HepG2 (cell line): ENCODE results near the gene CD4. TPM values are rescaled to one million over a fixed set of nuclear protein-coding genes. Genes with fewer than 3 reads are reported as not detected.
A peak's percentile ranks its signal among the peaks of the same experiment; 100 is the strongest.

Experiments used
- AKAP8 ChIP-seq: sonication (generic); formaldehyde crosslinking; IDR thresholded peaks from 2 replicates; pipeline ENCODE4 v1.5.1; 2020; ENCODE audit warnings: mild to moderate bottlenecking, missing genetic modification reagents
- HNRNPUL1 ChIP-seq: fragments of 200-400 bp; formaldehyde crosslinking; IDR thresholded peaks from 2 replicates; pipeline ENCODE4 v1.6.1; 2017; ENCODE audit warnings: low read depth, mild to moderate bottlenecking, low read length, moderate library complexity
- IRX3 ChIP-seq: sonication (generic); formaldehyde crosslinking; IDR thresholded peaks from 2 replicates; pipeline ENCODE4 v1.8.1; 2023; ENCODE audit warnings: mild to moderate bottlenecking, low read depth, missing genetic modification reagents, borderline replicate concordance
- MAZ ChIP-seq, 2 experiments: sonication (generic) in 1 of 2; formaldehyde crosslinking in 1 of 2; IDR thresholded peaks; 2 replicates each; pipeline versions ENCODE4 v1.5.0 to v1.6.1; 2012 to 2020; ENCODE audit warnings: low read depth in 2 of 2, mild to moderate bottlenecking in 2 of 2, borderline replicate concordance in 1 of 2, improper control_type of control experiment in 1 of 2, low read length in 1 of 2, missing genetic modification reagents in 1 of 2, moderate library complexity in 1 of 2
- NR2C2 ChIP-seq: sonication (generic); formaldehyde crosslinking; IDR thresholded peaks from 2 replicates; pipeline ENCODE4 v1.4.0; 2020; ENCODE audit warnings: missing genetic modification reagents, mild to moderate bottlenecking, moderate library complexity, borderline replicate concordance
- PAX8 ChIP-seq: sonication (generic); formaldehyde crosslinking; IDR thresholded peaks from 2 replicates; pipeline ENCODE4 v1.8.0; 2022; ENCODE audit warnings: mild to moderate bottlenecking, missing genetic modification reagents, borderline replicate concordance
- PTBP1 ChIP-seq: fragments of 200-400 bp; formaldehyde crosslinking; IDR thresholded peaks from 2 replicates; pipeline ENCODE4 v1.6.1; 2018; ENCODE audit warnings: low read length, low read depth; ENCODE audit not compliant: poor library complexity, severe bottlenecking
- RXRB ChIP-seq: IDR thresholded peaks from 2 replicates; pipeline ENCODE4 v1.6.1; 2016; ENCODE audit warnings: borderline replicate concordance, missing genetic modification reagents, missing compliant biosample characterization
- ZBTB34 ChIP-seq: sonication (generic); formaldehyde crosslinking; IDR thresholded peaks from 2 replicates; pipeline ENCODE4 v1.8.0; 2022; ENCODE audit warnings: mild to moderate bottlenecking, missing genetic modification reagents
- ZFP82 ChIP-seq: sonication (generic); formaldehyde crosslinking; IDR thresholded peaks from 2 replicates; pipeline ENCODE4 v1.5.1; 2020; ENCODE audit warnings: mild to moderate bottlenecking, missing genetic modification reagents, borderline replicate concordance
- ZFX ChIP-seq: sonication (generic); formaldehyde crosslinking; IDR thresholded peaks from 2 replicates; pipeline ENCODE4 v1.4.0; 2020; ENCODE audit warnings: mild to moderate bottlenecking, low read depth, missing genetic modification reagents, moderate library complexity
- ZNF138 ChIP-seq: sonication (generic); formaldehyde crosslinking; IDR thresholded peaks from 2 replicates; pipeline ENCODE4 v1.5.0; 2020; ENCODE audit warnings: mild to moderate bottlenecking, low read depth, missing genetic modification reagents
- ZNF484 ChIP-seq: sonication (generic); formaldehyde crosslinking; IDR thresholded peaks from 2 replicates; pipeline ENCODE4 v1.5.1; 2020; ENCODE audit warnings: mild to moderate bottlenecking, low read depth, missing genetic modification reagents, borderline replicate concordance
- ZNF598 ChIP-seq: sonication (generic); formaldehyde crosslinking; IDR thresholded peaks from 2 replicates; pipeline ENCODE4 v1.5.1; 2020; ENCODE audit warnings: mild to moderate bottlenecking, missing genetic modification reagents, borderline replicate concordance
- ZNF773 ChIP-seq: sonication (generic); formaldehyde crosslinking; IDR thresholded peaks from 2 replicates; pipeline ENCODE4 v1.4.0; 2020; ENCODE audit warnings: missing genetic modification reagents, borderline replicate concordance
- polyA plus RNA-seq, 8 experiments: library from polyadenylated mRNA; depleted of rRNA in 3 of 8; stranded (reverse) in 7 of 8; unstranded in 1 of 8; fragments of >200 nt; fragmentation: Illumina TruSeq in 4 of 8; extraction: Trizol in 4 of 8; gene quantifications; 2 replicates each; pipeline versions ENCODE4 v1.2.1 to v1.2.3, GENCODE V29; 2011 to 2016; ENCODE audit warnings: low read depth in 4 of 8, missing spikeins in 1 of 8, mixed read lengths in 1 of 8; ENCODE audit not compliant: insufficient read depth in 1 of 8
- total RNA-seq, 5 experiments: library from RNA; depleted of rRNA; stranded (reverse); fragments of >200 nt; fragmentation: Illumina TruSeq; extraction: Trizol; gene quantifications; 2 replicates each; pipeline ENCODE4 v1.2.3, GENCODE V29; 2016; ENCODE audit warnings: low read depth in 1 of 5
- TF ChIP-seq, protein P1 (sequence below): IDR thresholded peaks from 2 replicates; pipeline ENCODE4 v1.6.1; 2016; ENCODE audit warnings: low read depth, borderline replicate concordance
- TF ChIP-seq, protein P2 (sequence below): sonication (generic); formaldehyde crosslinking; IDR thresholded peaks from 2 replicates; pipeline ENCODE4 v1.5.1; 2020; ENCODE audit warnings: mild to moderate bottlenecking, missing genetic modification reagents, borderline replicate concordance
- TF ChIP-seq, protein P3 (sequence below): sonication (generic); formaldehyde crosslinking; IDR thresholded peaks from 2 replicates; pipeline ENCODE4 v1.4.0; 2020; ENCODE audit warnings: missing genetic modification reagents

CD4 gene
- total and polyA plus RNA-seq, 2 of the 13 experiments (the other 11 are each of a cell fraction or from before 2014, with no cell fraction given) = 0.07 to 0.95 TPM

DNA sequence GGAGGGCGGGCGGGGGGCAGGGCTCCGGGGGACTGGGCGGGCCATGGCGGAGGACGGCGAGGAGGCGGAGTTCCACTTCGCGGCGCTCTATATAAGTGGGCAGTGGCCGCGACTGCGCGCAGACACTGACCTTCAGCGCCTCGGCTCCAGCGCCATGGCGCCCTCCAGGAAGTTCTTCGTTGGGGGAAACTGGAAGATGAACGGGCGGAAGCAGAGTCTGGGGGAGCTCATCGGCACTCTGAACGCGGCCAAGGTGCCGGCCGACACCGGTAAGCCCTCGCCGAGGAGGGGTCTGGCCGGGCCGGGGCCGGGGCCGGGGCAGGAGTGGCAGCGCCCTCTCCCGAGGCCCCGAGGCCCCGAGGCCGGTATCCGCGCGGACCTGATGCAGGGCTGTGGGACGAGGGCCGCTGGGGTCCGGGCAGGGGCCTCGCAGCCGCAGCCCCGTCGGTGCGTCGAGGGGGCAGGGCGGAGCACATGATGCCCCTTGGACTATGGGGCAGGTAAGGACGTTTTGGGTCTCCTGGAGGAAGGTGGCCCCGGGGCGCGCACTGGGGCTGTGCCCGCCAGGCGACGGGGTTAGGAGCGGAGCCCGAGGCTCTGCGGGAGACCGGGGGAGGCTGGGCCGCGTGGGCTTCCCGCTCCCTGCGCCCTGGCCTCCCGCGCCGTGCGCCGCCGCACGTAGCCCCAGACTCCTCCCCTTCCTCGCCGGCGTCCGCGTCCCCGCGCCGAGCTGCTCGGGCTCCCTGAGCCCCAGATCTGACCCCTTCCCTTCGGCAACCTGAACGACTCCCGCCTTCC, 78.3 kb downstream of the CD4 start, which contains the start of gene TPI1 (continued):
- TF ChIP-seq ZNF138 (peak; percentile 83; the same call in 1 of the 2 replicates), IRX3 (CRISPR knock-in tag) (peak; percentile 85), ZNF484 (CRISPR knock-in tag) (peak; percentile 55; the same call in 1 of the 2 replicates), ZNF598 (CRISPR knock-in tag) (no peak), MAZ (IDR thresholded peaks at IDR 0.05; ENCODE audit: borderline replicate concordance, low read depth, low read length) (peak; percentile 34; the same call in 1 of the 2 replicates), MAZ (CRISPR knock-in tag; IDR thresholded peaks at IDR 0.05; ENCODE audit: low read depth) (no peak; the same call in 1 of the 2 replicates), RXRB (CRISPR knock-in tag) (peak; percentile 33; the same call in 1 of the 2 replicates), ZFP82 (peak; percentile 82; the same call in 1 of the 2 replicates), HNRNPUL1 (no peak), PAX8 (CRISPR knock-in tag) (no peak), PTBP1 (no peak), ZFX (CRISPR knock-in tag) (peak; percentile 59), AKAP8 (peak; percentile 94; the same call in 1 of the 2 replicates), ZBTB34 (CRISPR knock-in tag) (no peak), NR2C2 (0 out of 2 replicates have a peak, but pooled peaks have one; percentile 19), ZNF773 (CRISPR knock-in tag) (0 out of 2 replicates have a peak, but pooled peaks have one; percentile 21)
- TF ChIP-seq, protein P1, sequence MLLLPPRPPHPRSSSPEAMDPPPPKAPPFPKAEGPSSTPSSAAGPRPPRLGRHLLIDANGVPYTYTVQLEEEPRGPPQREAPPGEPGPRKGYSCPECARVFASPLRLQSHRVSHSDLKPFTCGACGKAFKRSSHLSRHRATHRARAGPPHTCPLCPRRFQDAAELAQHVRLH (CRISPR knock-in tag) = peak; percentile 85; the same call in 1 of the 2 replicates
- TF ChIP-seq, protein P2, sequence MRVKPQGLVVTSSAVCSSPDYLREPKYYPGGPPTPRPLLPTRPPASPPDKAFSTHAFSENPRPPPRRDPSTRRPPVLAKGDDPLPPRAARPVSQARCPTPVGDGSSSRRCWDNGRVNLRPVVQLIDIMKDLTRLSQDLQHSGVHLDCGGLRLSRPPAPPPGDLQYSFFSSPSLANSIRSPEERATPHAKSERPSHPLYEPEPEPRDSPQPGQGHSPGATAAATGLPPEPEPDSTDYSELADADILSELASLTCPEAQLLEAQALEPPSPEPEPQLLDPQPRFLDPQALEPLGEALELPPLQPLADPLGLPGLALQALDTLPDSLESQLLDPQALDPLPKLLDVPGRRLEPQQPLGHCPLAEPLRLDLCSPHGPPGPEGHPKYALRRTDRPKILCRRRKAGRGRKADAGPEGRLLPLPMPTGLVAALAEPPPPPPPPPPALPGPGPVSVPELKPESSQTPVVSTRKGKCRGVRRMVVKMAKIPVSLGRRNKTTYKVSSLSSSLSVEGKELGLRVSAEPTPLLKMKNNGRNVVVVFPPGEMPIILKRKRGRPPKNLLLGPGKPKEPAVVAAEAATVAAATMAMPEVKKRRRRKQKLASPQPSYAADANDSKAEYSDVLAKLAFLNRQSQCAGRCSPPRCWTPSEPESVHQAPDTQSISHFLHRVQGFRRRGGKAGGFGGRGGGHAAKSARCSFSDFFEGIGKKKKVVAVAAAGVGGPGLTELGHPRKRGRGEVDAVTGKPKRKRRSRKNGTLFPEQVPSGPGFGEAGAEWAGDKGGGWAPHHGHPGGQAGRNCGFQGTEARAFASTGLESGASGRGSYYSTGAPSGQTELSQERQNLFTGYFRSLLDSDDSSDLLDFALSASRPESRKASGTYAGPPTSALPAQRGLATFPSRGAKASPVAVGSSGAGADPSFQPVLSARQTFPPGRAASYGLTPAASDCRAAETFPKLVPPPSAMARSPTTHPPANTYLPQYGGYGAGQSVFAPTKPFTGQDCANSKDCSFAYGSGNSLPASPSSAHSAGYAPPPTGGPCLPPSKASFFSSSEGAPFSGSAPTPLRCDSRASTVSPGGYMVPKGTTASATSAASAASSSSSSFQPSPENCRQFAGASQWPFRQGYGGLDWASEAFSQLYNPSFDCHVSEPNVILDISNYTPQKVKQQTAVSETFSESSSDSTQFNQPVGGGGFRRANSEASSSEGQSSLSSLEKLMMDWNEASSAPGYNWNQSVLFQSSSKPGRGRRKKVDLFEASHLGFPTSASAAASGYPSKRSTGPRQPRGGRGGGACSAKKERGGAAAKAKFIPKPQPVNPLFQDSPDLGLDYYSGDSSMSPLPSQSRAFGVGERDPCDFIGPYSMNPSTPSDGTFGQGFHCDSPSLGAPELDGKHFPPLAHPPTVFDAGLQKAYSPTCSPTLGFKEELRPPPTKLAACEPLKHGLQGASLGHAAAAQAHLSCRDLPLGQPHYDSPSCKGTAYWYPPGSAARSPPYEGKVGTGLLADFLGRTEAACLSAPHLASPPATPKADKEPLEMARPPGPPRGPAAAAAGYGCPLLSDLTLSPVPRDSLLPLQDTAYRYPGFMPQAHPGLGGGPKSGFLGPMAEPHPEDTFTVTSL = no peak
- TF ChIP-seq, protein P3, sequence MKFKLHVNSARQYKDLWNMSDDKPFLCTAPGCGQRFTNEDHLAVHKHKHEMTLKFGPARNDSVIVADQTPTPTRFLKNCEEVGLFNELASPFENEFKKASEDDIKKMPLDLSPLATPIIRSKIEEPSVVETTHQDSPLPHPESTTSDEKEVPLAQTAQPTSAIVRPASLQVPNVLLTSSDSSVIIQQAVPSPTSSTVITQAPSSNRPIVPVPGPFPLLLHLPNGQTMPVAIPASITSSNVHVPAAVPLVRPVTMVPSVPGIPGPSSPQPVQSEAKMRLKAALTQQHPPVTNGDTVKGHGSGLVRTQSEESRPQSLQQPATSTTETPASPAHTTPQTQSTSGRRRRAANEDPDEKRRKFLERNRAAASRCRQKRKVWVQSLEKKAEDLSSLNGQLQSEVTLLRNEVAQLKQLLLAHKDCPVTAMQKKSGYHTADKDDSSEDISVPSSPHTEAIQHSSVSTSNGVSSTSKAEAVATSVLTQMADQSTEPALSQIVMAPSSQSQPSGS = peak; percentile 67; the same call in 1 of the 2 replicates
